HG02981 (cell line): Measurements from ENCODE around the gene PRKN.

Source experiments
- ATAC-seq: cut with Tn5 transposase; IDR thresholded peaks from one replicate; pipeline ENCODE4 v1.9.1; 2021; ENCODE audit warnings: mild to moderate bottlenecking, moderate library complexity; ENCODE audit not compliant: unreplicated experiment

Gene PRKN

DNA sequence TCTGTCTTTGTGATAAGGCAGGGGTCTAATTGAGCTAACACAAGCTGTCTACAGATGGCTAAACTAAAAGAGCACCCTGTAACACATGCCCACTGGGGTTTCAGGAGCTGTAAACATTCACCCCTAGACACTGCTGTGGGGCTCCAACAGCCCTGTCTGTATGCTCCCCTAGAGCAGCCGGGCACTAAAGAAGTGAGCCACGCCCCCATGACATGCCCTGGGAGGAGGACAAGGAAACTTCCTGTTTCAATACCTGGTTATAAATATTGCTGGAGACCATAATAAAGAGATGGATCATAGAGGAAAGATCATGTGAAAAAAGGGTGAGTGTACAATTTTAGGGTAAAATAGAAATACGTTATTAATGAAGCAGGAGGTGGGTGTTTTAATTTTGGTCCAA is 786.0 kb downstream of the PRKN start:
- ATAC-seq: no peak

DNA sequence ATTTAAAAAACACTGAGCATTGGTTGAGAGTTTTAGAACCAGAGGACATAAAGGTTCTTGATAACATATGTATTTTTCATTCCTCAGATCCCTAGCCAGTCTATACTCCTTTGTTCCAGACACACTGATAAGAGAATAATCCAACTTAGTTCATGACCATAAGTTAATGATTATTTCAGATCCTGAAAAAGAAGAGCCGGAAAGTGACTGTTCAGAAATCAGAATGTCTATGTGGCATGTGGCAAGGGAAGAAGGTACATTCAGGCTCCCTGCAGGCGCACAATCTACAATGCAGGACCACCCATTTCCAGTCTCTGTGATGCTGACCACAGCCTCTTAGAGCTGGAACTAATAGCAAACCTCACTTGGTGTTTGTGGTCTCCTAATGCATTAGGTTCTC is 787.0 kb downstream of the PRKN start:
- ATAC-seq: no peak

DNA sequence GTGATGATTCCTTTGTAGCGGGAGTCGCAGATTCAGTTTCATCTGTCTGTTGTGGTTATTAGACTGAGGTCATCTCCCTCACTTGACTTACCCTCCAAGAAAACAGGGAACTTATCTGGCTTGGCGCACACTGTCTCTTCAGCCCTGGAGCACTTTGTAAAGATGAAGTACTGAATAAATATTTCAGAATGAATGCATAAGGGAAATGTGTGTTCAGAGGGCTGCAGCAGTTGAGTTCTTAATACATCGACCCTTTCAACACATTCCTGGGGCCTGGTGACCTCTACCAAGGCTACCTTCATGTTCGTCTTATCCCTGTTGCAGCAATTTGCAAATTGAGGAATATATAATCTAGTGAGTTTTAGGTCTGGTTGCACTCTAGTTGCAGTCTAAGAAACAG is 801.2 kb downstream of the PRKN start:
- no peak for ATAC-seq

DNA sequence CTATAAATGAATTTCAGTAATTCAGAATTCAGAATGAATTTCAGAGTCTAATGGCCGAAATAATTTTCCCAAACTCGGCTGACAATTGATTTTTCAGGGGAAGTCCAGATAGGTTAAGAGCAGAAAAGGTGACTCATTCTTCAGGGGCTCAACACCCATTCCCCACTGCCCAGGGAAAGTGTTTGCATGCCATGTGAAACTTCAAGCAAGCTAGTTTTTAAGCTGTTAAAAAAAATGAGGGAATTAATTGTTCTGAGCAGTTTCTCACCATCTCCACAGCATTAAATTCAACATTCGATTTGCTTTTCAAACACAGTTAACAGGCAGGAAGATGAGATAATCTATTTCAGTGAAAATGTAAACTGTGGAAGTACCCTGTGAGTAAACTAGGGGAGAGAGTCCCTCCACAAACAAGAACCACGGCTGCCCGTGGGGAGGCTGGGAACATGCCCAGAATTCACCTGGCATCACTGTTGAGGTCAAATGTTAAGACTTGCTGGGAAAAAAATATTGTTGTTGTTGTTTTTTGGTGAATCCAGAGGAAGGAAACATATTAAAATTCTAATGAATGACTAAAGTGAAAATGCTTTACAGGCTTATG is 803.0 kb downstream of the PRKN start:
- ATAC-seq: no peak

DNA sequence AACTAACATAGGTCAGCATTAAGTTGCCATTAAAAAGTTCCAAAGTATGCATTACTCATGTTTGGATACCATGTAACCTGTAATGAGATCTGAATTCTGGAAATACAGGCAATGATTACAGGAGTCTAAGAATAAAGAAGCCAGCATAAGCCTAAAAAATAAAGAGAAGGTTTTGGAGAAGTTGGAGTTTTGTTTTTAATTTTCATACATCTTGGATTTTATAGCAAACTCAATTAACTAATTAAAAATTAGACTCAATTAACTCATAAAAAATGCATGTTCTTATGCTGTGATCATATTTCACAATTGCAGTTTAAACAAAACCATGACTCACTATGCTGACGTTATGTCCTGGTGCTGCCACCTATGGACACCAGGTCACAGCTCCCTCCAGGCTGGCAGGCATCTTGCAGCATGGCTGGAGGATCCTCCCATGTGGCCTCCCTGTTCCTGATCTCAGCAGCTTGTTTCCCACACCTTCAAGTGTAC is 804.9 kb downstream of the PRKN start:
- ATAC-seq: no peak

DNA sequence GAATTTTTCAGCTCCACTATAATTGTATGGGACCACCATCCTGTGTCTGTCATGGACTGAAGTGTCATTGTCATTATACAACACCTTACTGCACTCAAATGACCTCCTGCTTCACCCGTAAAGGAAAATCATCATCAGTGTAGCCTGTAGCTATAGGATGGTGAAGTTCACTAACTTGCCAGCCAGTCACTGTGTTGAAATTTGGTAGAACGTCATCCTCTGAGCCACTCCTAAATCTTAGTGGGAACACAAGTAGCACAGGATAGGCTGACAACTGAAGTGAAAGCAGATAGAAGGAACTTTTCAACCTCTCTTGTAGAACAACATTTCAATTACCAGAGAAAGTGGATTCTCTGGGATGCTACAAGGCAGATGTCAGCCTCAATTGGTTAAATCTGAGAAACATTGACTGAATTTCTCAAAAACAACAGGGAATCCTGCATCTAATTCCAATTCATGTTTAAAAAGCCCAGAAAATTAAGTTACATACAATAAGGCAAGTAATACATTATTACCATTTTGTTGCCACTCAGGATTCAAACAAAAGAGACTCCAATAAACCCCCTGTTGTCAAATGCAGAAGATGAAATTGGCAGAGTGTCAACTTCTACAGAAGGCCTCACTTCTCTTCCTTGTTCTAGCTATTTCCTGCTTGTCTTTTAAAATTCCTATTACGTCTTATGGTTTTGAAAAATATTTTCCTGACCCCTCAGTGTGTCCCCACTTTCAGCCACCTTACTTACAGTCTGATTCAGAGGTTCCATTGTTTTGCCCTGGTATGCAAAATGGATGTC is 805.8 kb downstream of the PRKN start:
- ATAC-seq: no peak

DNA sequence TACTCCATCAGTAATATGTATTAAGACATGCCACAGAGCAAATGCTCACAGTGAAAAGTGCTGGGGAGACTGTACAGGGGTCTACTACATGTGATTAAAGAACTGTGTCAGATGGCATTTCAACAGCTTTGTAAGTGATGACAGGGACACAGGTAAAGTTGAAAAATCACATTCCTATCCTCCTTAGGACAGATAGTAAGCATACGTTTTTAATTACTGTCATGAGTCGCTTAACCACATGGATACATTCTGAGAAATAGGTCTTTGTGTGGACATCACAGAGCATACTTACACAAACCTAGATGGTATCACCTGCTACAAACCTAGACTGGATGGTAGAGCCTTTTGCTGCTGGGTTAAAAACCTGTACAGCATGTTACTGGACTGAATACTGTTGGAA is 807.9 kb downstream of the PRKN start:
- ATAC-seq: no peak

DNA sequence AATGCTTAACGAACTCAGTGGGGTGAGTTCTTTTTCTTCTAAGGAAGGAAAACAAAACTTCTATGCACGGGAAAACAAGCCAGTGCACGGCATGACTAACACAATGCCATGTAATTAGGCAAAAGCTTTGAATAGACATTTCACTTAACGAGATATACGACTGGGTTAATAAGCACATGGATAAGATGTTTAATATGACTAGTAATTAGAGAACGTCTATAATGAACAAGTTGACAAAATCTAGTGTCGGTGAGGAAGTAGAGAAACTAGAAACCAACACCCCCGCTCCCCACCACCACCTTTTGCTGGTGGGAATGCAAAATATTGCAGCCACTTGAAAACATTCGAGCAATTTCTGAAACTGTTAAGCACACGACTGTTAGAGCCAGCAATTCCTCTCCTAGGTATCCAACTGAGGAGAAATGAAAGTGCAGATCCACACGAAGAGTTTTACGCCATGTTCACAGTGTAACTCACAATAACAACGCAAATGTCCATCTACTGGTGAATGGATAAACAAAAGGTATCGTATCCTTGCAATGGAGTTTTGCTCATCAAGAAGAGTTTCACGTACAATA is 808.8 kb downstream of the PRKN start:
- ATAC-seq: no peak

DNA sequence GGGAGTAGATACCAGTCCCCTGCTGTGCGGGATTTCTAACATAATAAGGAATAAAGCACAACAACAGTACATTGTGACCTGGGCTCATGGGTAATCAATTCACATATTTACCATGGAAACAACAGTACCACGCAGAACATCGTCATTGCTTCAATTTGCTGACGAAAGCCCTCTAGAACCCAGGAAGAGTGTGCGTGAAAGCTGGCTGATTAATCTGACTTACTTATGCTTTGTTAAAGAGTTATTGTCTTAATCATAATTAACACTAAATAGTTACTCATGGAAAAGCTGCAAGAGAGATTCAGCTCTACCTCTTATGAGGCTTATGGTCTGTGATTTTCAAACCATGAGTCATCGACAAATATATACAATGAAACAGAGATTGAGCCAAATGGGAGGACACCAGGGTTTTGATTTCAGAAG is 809.4 kb downstream of the PRKN start:
- no peak for ATAC-seq

DNA sequence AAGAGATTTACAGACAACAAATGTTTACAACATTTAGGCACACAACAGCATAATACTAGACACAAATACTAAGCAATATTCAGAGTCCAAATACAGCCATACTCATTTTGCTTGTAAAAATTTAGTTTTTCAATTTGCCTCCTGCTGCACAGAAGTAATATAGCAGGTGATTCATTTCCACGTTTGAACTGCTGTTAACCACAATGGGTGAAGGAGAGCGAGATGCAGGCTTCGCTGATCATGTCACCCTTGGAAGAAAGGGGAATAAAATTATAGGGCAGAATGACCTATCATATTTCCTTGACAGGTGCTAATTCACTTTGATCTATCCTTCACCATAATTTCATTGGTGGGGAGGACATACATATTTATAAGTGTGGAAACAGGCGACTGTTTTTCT is 809.9 kb downstream of the PRKN start:
- ATAC-seq: no peak

DNA sequence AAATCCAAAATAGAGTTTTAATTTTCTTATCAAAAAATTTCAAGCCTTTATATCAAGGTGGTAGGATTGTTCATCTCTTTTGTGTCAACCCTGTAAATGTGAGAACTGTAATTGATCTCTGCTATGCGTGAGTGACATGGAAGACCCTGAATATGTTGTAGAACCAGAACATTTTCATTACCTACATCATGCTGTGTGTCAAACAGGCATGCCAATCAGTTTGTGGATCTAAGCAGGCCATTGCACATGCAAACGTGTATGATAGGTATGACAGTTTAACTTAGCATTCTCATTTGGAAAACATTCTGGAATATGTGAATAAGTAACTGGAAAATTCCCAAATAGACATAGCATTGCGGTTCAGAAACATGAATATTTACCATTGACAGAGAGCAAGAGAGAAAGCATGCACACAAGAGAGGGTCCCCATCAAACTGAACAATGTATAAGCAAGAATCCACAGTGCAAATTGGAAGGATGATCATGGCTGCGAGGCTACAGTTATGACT is 812.1 kb downstream of the PRKN start:
- ATAC-seq: no peak

DNA sequence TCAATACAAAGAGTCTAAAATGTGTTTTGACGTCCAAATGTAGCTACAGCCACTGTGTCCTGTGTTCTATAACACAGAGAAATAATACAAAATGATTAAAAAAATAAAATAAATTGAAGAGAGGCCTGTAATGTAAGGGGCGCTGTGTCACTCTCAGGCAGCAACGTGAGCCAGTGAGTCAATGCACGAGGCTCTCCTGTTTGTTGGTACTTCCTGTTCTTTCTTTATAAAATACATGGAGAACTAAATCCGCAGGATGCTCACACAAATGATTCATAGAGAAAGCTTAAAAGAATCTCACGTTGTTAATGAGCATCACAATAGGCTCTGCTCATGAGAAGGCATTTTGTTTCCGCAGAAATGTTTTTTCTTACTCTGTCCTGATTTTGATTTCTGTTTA is 818.7 kb downstream of the PRKN start:
- no peak for ATAC-seq

DNA sequence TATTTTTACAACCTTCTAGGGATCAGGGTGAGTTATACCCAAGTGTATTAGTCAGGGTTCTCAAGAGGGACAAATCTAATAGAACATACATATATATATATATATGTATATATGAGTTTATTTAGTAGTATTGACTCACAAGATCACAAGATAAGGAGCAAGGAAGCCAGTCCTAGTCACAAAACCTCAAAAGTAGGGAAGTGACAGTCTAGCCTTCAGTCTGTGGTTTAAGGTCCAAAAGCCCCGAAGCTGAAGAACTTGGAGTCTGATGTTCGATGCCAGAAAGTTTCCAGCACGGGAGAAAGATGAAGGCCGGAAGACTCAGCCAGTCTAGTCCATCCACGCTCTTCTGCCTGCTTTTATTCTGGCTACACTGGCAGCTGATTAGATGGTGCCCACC is 821.0 kb downstream of the PRKN start:
- ATAC-seq: no peak

DNA sequence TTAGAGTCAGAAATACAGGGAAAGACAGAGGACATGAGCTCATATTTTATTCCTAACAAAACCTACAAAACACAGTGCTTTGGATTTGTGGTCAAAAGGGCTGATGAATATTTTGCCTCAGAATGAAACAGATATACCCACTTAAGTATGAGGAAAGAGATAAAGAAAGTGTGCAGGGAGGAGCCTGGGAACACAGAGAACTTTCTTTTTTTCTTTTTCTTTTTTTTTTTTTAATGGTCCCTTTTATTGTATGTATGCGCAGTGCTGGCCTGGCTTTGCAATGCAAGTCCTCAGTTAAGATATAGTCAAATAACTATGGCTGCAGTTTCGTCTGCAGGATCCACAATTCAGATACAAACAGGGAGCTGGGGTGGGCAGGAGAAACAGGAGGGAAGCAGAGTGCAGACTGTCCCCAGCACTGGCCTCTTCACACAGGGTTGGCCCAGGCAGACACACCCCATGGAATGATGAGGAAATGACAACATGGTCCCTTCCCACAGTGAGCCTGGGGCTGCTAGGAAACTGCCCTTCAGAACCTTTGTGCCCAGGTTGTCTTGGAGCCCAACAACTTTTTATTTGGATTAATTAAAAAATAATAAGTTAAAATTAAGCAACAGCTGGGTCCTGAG is 823.9 kb downstream of the PRKN start:
- no peak for ATAC-seq

DNA sequence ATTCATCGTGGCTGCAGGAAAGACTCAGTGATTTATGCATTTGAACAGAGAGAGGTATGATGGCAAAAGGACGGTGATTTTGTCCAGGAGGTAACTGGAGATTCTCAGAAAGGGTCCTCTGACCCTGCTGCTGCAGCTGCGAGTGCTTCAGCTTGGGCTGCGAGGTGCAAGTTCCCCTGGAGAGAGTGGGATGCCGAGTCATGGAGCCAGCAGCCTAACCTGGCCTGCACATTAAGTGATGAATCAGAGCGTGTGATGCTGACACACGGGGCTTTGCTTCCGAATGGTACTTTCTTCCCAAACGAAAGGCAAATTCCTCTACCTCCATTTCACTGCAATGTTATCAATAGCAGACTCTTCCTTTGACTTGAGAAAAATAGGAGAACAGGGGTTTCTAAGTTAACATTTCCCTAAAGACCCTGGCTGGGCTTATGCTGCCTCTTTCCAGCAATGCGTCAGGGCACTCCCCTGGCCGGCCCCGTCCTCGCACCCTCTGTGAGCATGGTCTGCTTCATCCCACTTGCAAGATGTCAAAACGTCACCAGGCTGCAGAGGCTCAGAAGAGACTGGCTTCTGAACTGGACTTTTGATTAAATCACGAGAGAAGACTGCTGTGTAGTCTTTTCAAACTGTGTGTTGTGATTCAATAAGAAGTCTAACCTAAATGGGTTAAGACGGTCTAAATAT is 825.7 kb downstream of the PRKN start:
- ATAC-seq: no peak

DNA sequence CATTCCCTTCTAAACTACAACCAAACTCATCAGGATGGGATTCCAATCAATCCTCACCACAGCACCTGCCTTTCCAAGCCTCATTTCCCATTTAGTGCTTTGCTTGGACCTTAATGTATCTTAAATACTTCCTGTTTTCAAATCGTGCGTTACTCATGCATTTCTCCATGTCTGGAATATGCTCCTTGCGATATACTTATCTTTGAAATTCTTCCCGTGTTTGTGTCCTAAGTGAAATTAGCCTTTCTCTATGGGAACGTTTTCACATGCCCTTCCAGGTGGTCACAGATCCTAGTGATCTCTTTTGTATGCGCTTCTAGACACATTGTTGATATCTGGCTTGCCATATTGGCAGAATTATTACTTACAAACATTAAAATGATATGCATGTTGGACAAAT is 833.1 kb downstream of the PRKN start:
- ATAC-seq: no peak

DNA sequence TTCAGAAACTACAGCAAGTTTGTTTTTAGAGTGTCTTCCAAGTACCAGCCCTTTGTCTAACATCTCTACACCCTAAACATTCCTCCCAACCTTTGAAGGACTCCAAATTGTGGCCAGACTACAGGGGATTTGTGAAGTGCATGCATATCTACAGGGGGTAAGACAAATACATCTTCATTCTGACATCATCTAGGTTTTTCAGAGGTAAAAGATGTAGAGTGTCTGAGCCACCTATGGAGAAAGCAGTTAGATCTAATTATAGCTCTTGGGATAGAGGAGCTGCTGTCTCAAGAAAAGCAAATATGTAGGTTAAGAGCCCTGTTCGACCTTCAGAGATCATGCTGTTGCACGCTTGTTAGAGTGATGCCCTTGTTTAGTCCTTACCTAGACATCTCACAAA is 836.0 kb downstream of the PRKN start:
- no peak for ATAC-seq

DNA sequence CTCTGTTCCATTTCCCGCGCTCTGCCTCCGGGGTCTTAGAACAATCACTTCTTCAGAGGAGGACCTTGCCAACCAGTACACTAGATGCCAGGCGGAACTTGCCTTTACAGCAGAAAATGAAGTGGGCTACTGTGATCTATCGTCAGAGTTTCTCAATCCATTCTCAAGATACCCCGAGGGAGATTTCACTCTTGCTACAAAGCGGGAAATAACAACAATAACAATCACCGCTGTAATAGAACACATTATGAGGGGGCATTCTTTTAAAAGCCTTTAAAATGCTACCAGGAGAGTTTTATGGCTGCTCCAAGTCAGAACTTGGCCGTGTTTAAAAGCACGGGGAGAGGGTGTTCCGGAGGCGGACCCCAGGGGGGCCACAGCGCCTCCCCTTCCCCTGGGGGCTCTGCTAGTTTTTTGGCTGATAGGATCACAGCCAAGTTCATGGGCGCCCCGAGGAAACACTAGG is 836.7 kb downstream of the PRKN start:
- ATAC-seq: no peak

DNA sequence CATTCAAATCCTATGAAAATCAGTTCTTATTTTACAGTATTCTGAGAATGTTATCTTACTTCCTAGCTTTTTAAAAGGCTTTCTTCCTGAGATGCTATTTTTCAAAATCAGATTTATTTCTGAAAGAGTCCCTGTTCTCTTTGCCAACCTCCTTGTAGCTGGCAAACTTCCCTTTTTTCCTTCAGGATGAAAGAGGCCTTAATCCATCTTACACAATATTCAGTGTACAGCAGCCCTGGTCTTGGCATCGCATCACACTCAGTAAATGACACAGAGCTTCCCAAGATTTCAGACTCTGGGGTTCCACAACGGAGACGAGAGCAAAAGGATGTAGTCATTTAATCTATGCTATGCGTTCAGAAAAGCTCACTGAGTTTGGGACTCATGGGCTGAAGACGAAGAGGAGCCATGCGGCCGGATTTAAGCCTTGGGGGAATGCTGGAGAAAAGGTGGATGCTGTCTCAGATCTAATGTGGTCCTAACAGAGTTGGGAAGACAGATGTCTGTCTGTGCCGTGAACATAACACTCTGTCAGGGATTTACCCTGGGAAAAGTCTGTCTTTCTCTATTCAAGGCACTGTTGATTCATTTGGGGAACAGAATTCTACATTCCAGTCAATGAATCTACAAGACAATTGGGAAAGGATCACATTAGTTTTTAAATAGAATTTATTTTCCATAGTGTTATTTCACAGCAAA is 837.3 kb downstream of the PRKN start:
- ATAC-seq: no peak

DNA sequence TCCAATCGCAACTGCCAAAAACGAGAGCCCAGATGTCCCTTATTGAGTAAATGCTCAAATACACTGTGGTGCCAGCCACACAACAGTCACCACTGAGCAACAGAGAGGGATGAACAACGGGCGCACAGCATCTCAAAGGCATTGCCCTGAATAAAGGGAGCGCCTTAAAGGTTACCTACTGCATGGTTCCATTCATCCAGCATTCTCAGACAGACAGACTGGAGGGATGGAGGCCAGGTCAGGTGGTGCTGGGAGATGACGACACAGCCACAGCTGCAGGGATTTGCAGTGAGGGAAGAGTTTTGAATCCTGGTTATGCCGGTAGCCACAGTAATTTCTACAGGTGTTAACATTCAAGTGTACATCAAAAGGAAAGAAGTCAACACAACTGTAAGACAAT is 838.2 kb downstream of the PRKN start:
- ATAC-seq: no peak
